Body of pancreas (tissue), 4 donors: ENCODE measurements around the gene TOX2.

Experiments
- CTCF ChIP-seq, 7 experiments: fragments of 450-650 bp in 4 of 7; fragments of 200-600 bp in 3 of 7; sonication (generic) in 3 of 7; IDR thresholded peaks; one replicate each; pipeline ENCODE4 v1.5.1; 2016 to 2019; ENCODE audit warnings: antibody characterized with exemption in 7 of 7
- POLR2A ChIP-seq, 3 donors: fragments of 450-650 bp; IDR thresholded peaks; one replicate each; pipeline ENCODE4 v1.6.1; 2016; ENCODE audit warnings: antibody characterized with exemption in 3 of 3, mild to moderate bottlenecking in 2 of 3

- TF ChIP-seq CTCF (IDR thresholded peaks at IDR 0.05) (no peak), POLR2A (IDR thresholded peaks at IDR 0.05) (no peak)
These were observed 136.4 kb downstream of the TOX2 start for GRCh38 chr20:44050925-44051660.
